IPS DF 4.7 (cell line): ENCODE measurements around the gene NDUFV1.
"Not testable (repeated sequence)": the region's sequence is repeated elsewhere in the genome, so short reads cannot be mapped to it uniquely, and the experiment has no call there.

ENCODE experiments used
- DNase-seq: peaks from one replicate; pipeline ENCODE4 v3.0.0-alpha.2; 2013; ENCODE audit warnings: low spot score; ENCODE audit errors: extremely low read depth

NDUFV1 gene

GRCh38 chr11:67654225-67654624, 47.5 kb downstream of the NDUFV1 start:
- DNase-seq: no peak

- DNase-seq: no peak
Observed at GRCh38 chr11:67656278-67656922, 49.7 kb downstream of the NDUFV1 start.

- no peak for DNase-seq
Observed at GRCh38 chr11:67657300-67657699, 50.6 kb downstream of the NDUFV1 start.

- not testable (repeated sequence) for DNase-seq
Observed at GRCh38 chr11:67659651-67660165, 53.0 kb downstream of the NDUFV1 start.

GRCh38 chr11:67660752-67661151, 54.0 kb downstream of the NDUFV1 start:
- not testable (repeated sequence) for DNase-seq
